Measurements from ENCODE around the gene TMEFF1.

Gene TMEFF1

GRCh38 chr9:100466829-100467221 lies 6.1 kb upstream of the TMEFF1 start:
- ATAC-seq (ENCODE audit: low read depth) (no peak), DNase-seq (ENCODE audit: low spot score) (no peak)
- no peak overlapping the region for H3K27ac ChIP-seq (ENCODE audit: poor library complexity, severe bottlenecking)
- no peak for TF ChIP-seq CTCF (IDR thresholded peaks at IDR 0.05; ENCODE audit: poor library complexity, severe bottlenecking)
- H3K36me3 ChIP-seq (ENCODE audit: low read depth): no peaks in the 10 kb centered on the region
- H3K4me3 ChIP-seq (ENCODE audit: severe bottlenecking): no peak overlapping the region
- H3K27me3 ChIP-seq (ENCODE audit: insufficient read depth, poor library complexity, severe bottlenecking): no peaks in the 10 kb centered on the region
- no peaks in the 10 kb centered on the region for H3K4me1 ChIP-seq (ENCODE audit: insufficient read depth, poor library complexity, severe bottlenecking)
- H3K9me3 ChIP-seq (ENCODE audit: severe bottlenecking): no peaks in the 10 kb centered on the region

- no peak for TF ChIP-seq CTCF (IDR thresholded peaks at IDR 0.05; ENCODE audit: poor library complexity, severe bottlenecking)
- no peaks in the 10 kb centered on the region for H3K4me1 ChIP-seq (ENCODE audit: insufficient read depth, poor library complexity, severe bottlenecking)
- DNase-seq (ENCODE audit: low spot score) (no peak), ATAC-seq (ENCODE audit: low read depth) (no peak)
- H3K27me3 ChIP-seq (ENCODE audit: insufficient read depth, poor library complexity, severe bottlenecking): no peaks in the 10 kb centered on the region
- no peaks in the 10 kb centered on the region for H3K36me3 ChIP-seq (ENCODE audit: low read depth)
- H3K27ac ChIP-seq (ENCODE audit: poor library complexity, severe bottlenecking): no peak overlapping the region
- H3K9me3 ChIP-seq (ENCODE audit: severe bottlenecking): no peaks in the 10 kb centered on the region
- no peak overlapping the region for H3K4me3 ChIP-seq (ENCODE audit: severe bottlenecking)
These were observed 4.9 kb upstream of the TMEFF1 start for GRCh38 chr9:100468041-100468440.

- Histone ChIP-seq H3K27ac (ENCODE audit: poor library complexity, severe bottlenecking) (no peak overlapping the region), H3K4me1 (ENCODE audit: insufficient read depth, poor library complexity, severe bottlenecking) (no peaks in the 10 kb centered on the region), H3K36me3 (ENCODE audit: low read depth) (no peaks in the 10 kb centered on the region), H3K9me3 (ENCODE audit: severe bottlenecking) (no peaks in the 10 kb centered on the region), H3K27me3 (ENCODE audit: insufficient read depth, poor library complexity, severe bottlenecking) (no peaks in the 10 kb centered on the region), H3K4me3 (ENCODE audit: severe bottlenecking) (no peak overlapping the region)
- DNase-seq (ENCODE audit: low spot score): no peak
- no peak for TF ChIP-seq CTCF (IDR thresholded peaks at IDR 0.05; ENCODE audit: poor library complexity, severe bottlenecking)
- ATAC-seq (ENCODE audit: low read depth): no peak
These were observed 681 bp upstream of the TMEFF1 start for GRCh38 chr9:100472268-100472667.

GRCh38 chr9:100473276-100474081 lies 530 bp downstream of the TMEFF1 start:
- peak overlapping the region; percentile 49 for H3K4me3 ChIP-seq (ENCODE audit: severe bottlenecking)
- H3K27me3 ChIP-seq (ENCODE audit: insufficient read depth, poor library complexity, severe bottlenecking): no peaks in the 10 kb centered on the region
- no peak overlapping the region for H3K27ac ChIP-seq (ENCODE audit: poor library complexity, severe bottlenecking)
- TF ChIP-seq CTCF (IDR thresholded peaks at IDR 0.05; ENCODE audit: poor library complexity, severe bottlenecking): no peak
- no peaks in the 10 kb centered on the region for H3K4me1 ChIP-seq (ENCODE audit: insufficient read depth, poor library complexity, severe bottlenecking)
- H3K9me3 ChIP-seq (ENCODE audit: severe bottlenecking): no peaks in the 10 kb centered on the region
- no peaks in the 10 kb centered on the region for H3K36me3 ChIP-seq (ENCODE audit: low read depth)
- peak; percentile 61 for DNase-seq (ENCODE audit: low spot score)
- ATAC-seq (ENCODE audit: low read depth): peak; percentile 74

All from RWPE2 (cell line).